Activated gamma-delta T cell treated with anti-CD3 and anti-CD28 coated beads, Interleukin-2, amount 50 U/mL, for 16 hours (primary cell): ENCODE results near the gene LRRN2.
"Not testable (repeated sequence)": the region's sequence is repeated elsewhere in the genome, so short reads cannot be mapped to it uniquely, and the experiment has no call there.

Experiments
- DNase-seq: peaks from one replicate; pipeline ENCODE4 v3.0.0-alpha.2; 2020; ENCODE audit warnings: low read depth

Gene LRRN2

DNA sequence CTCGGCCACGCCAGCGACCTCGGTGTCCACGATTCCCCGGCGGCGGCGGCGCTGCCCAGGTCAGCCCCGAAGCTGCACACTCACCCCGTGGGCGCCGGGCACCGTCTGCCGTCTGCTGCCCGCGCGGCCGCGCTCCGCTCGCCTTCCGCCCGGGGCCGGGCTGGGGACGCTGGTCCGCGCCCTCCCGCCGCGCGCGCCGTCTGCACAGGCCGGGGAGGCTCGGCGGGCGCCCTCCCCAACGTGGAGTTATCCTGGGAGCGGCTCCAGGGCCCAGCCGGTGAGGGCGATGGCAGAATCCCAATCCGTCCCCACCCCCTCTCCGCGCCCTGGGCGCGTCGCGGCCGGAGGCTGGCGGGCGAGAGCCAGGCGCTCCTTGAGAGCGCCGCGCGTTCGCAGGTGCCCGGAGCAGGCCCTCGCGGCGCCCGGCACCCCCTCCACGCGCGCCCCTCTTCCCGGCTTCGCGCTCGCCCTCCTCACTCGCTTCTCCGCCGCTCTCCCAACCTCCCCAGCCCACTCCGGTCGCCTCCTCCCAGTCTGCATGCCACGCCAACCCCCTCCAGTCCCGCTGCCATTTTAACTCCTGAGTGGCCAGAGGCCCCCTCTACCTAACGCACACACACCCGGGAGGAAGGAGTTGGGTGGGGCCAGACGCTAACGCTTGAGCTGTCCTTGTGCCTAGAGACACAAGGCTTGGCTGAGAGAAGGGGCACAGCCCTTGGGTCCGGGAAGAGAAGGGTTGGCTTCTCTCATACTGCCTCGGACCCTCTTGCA is at the start of gene LRRN2:
Gene LRRN2 (minus strand): TSS at position 503 of the 771 bp plus-strand sequence. CDS start 65,746 bp downstream, outside the sequence.
- no peak for DNase-seq

DNA sequence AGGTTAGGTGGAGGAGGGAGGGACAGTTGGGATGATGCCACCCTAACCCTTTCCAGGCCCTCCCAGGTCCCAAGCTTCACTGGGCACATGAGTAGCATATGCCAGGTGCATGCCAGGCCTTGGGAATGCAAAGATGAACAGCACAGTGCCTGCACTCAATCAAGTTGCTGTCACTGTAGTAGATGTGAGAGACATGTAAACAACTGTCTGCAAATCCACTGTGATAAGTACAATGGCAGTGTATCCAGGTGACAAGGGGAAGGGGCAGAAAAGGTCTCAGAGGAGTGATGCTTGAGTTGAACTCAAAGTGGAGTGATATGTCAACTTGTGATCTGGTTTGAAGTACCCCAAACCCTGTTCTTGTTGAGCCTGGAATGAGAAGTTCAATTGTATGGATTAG is 49.5 kb upstream of the LRRN2 start:
- no peak for DNase-seq

DNA sequence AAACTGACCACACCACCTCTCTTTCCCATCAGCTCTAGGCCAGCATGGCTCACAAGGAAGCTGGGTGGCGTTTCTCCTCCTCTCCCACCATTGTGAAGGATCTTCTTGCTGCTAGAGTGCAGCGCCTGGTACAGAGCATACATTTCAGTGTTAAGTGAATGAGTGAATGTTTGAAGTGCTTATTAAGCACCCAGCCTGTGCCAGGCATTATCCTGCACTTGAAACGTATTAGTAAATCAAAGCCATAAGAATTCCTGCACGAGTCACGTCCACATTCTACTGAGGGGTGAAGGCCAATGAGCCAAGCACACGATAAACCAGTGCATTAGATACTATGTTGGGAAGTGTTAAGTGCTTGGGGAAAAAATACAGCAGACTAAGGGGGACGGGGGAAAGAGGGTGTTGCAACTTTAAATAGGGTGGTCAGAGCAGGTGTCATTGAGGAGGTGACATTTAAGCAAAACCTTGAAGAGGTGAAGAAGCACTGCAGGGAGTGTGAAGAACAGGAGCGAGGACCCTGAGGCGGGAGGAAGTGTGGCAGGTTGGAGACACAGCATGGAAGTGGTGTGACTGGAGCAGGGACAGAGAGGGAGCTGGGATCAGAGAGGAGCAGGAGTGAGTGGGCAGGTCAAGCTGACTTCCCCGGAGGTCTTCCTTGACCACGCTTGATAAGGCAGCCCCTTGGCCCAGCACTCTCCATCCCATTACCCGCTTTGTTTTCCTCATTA is 48.5 kb upstream of the LRRN2 start:
- no peak for DNase-seq

DNA sequence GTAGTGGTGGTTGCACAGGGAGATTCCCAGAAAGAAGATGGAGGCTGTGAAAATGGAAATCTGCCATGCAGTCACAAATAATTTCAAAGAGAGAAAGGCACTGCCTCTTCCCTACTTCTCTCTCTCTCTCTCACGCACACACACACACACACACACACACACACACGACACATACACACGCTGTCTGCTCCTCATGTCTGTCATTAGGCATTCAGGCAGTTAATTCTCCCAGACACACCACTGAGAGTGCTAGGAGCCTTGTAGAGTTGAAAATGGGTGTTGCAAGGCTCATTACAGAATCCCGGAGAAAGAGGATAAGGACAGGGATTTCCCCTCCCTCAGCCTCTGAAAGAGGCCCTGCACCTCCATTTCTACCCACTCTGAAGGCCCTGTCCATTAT is 47.8 kb upstream of the LRRN2 start:
- DNase-seq: no peak

DNA sequence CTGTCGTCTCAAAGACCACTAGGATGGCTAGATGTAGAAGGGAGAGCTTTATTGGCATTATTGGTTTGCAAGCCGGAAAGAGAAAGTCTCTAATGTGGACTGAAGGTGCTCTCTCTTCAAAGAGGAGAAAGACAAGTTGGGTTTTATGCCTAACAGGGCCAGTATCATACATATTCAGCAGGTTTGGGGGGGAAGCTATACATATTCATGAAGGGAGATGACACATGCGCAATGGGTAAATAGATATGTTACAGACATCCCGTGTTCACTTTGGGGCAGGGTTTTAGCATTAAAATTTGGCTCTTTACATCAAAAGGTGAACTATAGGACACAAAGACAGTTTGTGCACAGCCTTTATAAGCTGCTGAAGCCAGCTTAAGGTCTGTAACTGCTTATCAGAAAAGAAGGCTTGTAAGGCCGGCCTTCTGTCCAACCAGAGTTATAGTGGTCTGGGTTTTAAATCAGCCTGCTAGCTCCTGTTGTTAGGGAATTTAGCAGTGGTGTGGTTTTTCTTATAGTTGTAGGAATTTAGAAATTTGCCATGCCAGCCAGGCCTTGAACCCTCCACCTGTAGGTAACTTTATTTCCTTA is 46.5 kb upstream of the LRRN2 start:
- no peak for DNase-seq

DNA sequence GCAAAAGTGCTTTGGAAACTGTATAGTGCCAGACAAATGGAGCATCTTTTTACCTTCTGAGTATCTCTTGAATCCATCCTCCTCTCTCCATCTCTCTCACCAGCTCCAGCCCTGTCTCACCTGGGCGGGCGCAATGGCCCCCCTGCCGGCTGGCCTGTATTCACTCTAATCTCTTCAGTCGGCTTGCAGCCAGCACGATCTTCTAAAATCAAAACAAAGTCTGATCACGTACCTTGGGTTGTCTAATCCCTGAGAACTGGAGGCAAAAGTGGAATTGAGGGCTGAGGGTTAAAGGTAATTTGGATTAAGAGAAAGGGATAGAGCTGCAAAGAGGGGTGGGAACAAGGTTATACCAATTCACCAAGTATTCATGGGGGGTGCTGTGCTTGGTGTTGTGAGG is 46.0 kb upstream of the LRRN2 start:
- DNase-seq: no peak

DNA sequence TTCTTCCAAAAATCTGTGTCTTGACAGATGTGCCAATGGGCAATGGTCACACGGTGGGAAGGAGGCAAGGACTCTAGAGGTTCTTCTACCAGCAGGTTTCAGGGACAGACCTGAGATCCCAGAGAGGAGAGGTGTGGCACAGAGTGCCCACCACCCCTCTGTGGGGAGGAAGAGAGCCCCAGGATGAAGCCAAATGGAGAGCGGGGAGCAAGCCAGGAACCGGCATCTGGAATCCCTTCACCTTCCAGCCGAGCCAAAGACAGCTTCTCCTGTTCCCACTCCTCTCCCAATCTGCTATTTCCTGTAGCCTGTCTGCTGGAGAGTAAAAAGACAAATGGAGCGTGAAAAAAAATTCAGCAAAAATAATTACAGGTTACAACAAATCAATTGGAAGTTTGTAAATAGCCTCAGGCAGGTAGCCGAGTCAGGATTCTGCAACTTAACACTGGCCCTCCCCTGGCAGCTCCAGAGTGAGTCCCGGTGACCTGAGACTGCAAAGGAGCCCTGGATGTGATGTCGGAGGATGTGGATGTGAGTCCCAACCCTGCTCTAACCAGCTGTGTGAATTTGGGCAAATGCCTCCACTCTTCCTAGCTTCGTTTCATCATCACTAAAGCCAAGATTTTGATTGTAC is 45.4 kb upstream of the LRRN2 start:
- DNase-seq: no peak

DNA sequence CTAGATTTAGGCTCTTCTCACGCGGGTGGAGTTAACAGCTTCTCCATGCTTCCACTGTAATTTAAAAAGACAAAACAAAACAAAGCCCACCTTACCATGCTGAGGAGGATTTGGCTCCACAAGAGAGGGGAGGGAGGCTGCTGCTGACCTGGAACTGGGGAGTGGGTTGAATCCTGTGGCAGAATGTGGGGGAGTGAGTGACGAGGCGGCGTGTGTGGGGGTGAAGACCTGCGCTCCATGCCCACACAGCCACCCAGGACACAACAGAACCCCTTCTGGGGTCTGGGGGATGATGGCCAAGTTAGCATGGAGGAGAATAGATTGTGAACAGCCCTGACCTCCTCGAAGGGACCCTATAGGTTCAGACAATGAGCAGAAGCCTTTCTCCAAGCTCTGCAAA is 44.0 kb upstream of the LRRN2 start:
- DNase-seq: no peak

DNA sequence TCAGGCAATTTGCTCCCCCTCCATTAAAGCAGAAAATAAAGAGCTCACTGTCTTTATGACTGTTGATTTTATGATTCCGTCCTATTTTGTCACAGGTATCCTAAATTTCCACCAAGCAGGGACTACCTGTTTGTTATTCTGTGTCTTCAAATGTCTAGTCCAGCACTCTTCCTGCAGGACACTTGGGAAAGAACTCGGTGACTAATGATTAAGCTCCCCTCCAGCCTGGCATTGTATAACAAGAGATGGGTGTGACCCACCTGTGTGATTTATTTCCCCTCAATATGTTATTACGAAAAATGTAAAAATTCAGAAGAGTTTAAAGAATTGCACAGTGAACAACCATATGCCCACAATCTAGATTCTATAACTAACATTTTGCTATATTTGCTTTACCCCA is 42.9 kb upstream of the LRRN2 start:
- DNase-seq: no peak

DNA sequence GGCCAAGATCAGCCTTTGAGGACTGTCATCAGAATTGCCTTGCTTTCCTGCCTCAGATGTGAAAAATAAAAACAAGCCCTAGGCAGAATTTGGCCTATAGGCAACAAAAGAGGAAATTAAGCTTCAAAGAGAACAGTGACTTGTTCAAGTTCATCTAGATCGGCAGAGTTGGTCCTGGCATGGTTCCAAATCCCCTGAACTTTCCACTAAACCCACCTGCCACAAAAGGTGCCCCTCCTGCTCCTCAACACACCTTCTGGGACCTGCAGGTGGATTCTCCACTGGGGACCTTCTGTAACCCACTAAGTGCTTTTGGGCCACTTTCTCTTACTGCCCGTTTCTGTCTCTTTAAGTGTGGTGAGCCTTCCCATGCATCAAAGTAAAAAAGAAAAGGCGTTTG is 42.5 kb upstream of the LRRN2 start:
- no peak for DNase-seq

DNA sequence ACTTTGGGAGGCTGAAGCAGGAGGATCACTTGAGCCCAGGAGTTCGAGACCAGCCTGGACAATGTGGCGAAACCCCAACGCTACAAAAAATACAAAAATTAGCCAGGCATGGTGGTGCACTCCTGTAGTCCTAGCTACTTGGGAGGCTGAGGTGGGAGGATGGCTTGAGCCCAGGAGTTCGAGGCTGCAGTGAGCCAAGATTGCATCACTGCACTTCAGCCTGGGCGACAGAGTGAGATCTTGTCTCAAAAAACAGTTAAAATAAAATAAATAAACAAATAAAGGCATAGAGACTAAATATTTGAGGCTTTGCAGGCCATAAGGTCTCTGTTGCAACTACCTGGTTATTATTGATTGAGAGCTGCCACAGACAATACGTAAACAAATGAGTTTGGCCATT is 41.9 kb upstream of the LRRN2 start:
- DNase-seq: not testable (repeated sequence)

DNA sequence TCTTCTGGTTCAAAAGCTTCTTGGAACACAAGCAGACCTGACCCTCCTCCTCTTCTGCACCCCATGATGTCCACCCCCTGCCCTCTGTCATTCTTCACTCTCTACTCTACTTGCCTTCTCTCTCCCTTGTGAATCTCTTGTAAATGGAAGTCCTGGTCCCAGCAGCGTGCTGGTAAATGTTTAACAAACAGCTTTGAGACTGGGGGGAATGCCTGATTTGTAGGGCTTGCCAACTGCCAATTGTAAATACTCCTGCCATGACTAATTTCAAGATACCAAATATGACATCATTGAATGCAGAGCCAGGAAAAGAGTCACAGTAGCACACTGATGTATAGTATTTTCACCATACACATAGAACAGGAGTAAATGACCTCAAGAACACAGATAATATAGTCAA is 40.9 kb upstream of the LRRN2 start:
- DNase-seq: no peak

DNA sequence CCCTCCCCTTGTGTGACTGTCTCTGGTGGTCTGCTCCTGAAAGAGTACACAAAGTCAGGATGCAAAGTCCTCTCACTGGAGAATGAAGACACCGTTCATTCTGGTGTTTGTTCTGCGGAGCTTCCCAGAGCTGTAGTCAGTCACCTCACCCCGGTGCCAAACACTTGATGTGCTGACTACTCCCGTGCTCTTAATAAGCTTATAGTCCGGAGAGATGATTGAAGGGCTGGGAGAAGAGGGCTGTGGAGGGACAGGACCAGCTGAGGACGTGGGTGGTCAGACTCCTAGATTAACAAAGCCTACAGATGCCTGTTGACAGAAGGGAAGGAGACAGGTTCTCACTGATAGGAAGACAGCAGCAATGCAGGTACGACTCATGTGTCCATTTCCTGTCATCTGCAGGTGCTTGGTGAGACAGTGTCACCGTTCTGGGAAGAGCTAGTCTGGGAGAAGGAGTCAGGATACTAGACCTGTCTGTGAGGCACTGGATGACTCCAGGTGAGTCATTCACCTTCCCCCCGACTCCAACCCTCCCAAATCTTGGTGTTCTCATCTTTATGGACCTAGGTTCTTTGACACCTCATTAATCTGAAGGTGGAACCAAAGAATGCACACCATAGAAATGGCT is 40.4 kb upstream of the LRRN2 start:
- no peak for DNase-seq

DNA sequence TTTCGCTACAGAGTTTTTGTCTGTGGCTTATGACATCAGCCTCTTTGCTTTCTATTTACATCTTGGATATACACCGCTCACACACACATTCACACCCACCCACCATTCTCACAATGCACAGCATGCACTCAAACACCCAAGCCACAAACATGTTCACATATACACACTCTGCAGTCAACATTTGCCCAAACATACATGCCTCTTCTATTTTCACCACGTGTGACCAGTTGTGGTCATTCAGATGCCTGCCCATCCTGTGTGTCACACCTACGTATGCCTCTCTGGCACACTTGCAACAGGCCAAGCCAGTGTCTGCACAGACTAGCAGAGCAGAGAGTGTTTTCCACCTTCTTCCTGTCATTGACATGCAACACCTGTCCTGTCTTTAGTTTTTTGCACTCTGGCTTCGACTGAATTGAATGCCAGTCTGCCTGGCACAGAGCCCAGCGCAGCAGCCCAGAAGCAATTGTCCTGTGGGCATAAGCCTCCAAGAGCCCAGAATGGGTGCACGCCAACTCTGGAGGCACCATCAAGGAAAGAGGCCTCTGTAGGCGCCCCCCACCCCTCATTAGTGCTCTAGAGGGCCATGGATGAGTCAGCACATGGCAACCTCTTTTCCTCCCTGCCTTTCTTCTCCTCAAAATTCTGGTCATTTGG is 37.7 kb upstream of the LRRN2 start:
- no peak for DNase-seq

DNA sequence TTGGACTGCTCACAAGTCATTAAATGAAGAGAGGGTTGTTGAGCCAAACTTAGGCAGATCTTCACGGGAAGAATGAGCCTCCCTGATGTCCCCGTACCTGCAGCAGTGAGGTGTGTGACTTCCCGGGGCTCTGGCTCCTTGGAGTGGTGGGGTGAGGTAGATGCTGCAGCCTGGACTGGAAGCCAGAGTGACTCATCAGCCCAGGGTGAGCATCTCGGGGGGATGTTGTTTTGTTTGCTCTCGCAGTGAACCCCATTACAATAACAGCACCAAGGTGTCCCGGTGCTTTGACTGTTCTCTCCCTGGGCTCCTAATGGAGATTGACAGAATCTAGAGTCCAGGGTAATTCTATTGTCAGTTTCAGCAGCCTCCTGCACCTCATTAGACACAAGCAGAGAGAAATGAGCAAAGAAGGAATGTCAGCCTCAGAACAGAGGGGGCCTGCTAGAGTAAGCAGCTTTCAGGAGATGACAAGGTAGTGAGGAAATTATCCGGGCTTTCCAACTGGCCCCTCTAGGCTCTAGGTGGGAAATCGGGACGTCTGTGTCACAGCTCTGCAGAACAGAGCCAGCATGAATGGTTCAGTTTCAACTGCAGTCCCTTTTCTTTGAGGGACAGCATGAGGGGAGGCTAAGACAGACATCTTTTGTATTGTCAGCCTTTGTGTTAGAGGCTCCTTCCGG is 36.0 kb upstream of the LRRN2 start:
- DNase-seq: no peak

DNA sequence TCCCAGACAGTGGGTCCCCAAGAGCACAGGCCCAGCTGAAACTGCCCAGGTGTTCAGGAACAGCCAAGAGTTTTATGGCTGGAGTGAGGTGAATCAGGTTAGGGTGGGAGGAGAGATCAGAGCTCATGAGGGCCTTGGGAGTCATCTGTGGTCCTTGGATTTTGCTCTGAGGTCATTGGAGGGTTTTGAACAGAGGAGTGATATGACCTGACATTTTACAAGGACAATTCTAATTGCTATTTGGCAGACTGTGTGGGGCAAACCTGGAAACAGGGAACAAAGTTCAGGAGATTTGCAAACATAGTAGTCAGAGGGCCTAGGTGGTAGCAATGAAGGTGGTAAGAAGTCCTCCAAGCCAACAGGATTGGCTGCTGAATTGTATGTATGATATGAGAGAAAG is 31.1 kb upstream of the LRRN2 start:
- no peak for DNase-seq

DNA sequence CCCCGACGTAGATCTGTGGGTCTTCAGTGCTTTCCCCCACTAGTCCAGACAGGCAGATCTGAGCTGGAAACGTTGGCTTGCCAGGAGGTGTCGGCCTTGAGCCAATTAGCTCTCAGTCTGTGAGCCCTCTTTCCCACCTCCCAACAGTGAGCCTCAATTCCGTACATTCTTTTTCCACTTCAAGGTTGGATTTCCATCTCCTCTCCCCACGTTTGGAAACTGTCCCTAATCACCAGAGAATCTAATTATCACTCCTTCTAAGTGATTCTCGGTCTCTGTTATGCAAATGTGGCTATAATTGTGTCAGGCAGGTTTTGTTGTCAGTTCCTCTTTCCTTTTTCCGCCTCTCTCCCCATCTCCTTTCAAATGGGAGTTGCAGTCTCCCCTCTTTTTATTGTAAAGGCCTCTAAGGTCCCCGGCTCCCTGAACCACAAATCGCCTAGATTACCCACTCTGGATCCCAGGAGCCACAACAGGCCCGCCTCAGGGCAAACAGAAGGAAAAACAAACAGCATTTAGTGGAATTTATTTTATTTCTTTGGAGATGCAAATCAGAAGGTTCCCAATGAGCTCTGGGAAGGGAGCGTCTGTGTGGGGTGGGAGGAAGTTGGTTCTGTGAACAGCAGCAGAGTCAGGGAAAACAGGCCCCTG is 29.4 kb upstream of the LRRN2 start:
- DNase-seq: no peak

DNA sequence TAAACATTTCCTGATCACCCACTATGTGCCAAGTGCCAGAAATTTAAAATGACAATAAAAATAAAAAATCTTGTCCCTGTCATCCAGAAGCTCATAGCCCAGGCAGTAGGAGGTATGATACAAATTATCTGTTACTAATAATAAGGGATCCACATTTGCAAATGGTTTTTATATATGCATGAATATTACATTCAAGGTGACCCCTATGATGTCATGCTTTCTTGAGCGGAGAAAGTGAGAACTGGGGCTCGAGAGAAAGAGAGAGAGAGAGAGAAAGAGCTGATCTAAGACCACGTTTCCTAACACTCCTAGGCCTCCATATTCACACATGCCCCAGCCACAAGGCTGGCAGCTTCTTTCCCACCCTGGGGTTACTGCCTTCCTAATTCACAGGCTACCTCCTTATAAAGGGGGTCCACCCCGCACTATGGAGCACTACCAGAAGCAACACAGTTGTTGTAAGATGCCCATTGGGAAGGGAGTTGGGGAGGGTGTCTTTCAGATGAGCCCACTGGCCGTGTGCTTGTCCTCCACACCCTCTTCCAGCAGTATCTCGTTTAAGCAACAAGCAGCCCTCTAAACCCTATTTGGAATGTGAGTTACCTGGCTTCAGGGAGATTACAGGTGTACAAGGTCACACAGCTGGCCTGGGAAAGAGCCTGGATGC is 28.8 kb upstream of the LRRN2 start:
- DNase-seq: no peak

DNA sequence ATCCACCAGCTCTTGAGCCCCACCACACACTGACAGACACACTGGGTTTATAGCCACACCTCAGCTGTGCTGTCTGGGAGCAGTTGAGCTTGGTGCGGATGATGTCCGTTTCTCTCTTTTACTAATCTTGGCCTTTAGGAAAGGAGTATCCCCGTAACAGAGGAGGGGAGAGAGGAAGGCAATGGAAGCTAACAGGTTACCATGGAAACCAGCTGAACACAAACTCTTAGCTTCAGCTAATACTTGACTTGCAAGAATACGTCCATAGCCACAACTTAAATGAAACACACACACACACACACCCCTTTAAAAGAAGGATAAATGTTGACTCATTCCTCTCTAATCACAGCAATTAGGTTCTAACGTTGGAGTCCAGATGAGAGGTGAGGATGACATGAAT is 28.0 kb upstream of the LRRN2 start:
- DNase-seq: no peak
